GM19193 (cell line): ENCODE data around the gene GAB3.

Experiments used
- POLR2A ChIP-seq: IDR thresholded peaks from 4 replicates; pipeline ENCODE4 v1.6.1; 2011; ENCODE audit not compliant: insufficient read depth, insufficient read length; ENCODE audit errors: extremely low read depth

The GAB3 gene

GRCh38 chrX:154733066-154733425 lies 17.8 kb downstream of the GAB3 start:
- no peak for TF ChIP-seq POLR2A

DNA sequence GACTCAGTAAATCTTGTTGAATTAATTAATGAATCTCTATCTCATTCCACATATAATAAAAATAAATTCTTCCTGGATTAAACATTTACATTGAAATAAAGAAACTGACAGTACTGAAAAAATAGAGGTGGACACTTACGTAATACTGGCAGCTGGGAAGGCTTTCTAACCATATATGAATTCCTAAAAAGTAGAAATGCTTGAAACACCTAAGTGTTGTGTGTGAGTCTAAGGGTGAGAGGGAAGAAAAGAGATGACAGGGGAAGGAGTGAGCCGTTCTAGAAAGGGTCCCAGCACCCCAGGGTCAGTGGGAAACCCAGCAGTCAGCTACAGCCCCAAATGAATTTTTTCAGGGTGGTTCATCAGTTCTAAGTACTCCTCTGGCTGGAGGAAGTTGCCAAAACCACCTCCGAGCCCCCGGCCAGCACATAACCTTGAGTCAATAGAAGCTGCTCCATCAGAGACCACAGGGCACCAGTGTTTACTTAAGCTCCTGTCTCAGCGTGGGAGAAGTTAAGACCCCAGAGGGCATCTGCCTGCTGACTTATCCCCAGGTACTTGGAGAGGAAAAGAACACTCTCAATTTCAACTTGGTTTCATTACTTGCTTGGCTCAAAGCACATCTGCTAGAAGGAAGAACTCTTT lies 18.3 kb downstream of the GAB3 start:
- TF ChIP-seq POLR2A = no peak

DNA sequence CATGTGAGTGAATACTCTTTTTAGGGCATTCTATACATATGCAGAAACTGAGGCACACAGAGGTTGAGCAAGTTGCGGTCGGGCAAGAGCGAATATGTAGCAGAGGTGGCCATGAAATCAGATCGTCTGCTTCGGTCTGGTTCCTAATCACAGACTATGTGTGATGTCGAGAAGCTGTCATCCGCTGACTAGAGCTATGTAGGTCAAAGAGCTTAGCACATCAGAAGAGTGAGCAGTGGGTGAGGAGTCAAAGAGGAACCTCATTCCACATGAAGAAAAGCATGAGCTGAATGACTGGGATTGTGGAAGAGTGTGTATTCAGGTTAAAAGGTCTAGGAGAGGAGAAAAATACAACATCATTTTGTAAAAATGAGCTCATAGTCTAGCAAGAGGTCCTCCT lies 19.0 kb downstream of the GAB3 start:
- no peak for TF ChIP-seq POLR2A

DNA sequence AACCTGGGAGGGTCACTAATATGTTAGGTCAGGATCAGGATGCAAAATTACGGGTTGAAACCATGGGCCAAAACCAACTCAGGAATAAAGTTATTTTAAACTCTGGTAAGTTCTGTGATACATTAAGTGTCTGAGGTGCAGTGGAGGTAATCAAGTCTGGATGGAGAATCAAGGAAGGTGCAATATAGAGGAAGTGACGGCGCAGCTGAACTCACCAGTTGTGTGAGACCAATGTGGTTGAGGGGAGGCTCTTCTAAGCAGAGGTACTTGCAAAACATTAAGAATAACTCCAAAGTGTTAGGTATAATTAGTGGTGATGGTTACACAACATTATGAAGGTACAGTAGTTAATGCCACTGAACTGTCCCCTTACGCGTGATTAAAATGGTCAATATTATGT lies 19.7 kb downstream of the GAB3 start:
- TF ChIP-seq POLR2A = no peak

DNA sequence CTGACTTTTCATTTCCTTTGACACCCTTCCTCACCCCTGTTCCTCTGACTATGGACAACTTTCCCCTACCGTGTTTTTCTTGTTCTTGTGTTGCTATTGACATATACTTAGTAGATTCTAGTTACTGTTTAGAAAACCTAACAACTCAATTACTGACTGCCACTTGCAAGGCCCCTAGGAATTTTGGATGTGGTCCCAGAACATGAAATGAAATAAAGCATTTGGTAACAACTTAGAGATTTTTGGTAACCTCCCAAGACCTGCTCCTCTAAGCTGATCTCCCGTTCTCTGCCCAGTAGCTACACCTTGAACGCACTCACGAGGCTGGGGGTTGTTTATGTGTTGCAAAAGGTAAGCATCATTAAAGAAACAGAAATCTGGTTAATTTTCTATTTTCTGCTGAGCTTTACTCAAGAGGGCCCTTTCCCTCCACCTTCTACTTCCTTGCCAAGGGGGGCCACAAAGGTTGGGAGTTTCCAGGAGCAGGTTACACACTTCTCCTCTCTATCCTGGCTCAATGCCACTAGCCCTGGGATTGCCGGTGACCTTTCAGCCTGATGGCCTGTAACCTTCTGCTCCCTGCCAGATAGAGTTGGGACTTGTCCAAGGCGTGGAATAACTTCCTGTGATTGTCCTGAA lies 20.5 kb downstream of the GAB3 start:
- TF ChIP-seq POLR2A = no peak

- no peak for TF ChIP-seq POLR2A
Observed at GRCh38 chrX:154729439-154729838, 21.4 kb downstream of the GAB3 start.

- TF ChIP-seq POLR2A = no peak
Observed at GRCh38 chrX:154728431-154729190, 22.3 kb downstream of the GAB3 start.

DNA sequence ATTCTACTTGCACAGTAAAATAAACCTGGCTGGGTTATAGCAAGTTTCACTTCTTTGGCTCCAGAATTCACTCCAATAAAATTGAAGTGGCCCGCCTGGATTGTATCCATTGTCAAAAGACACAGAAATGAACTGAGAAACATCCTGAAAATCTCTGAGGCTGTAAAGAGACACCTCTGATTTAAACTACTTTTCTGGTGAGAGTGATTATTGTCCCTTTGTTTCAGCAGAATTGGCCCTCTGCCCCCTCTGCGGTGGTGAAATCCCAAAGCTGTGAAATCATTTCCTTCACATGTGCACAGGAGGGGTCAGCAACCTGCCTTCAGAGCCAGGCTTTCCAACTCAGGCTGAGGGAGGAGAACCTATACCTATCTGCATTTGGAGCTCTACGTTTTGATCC lies 23.0 kb downstream of the GAB3 start:
- no peak for TF ChIP-seq POLR2A

DNA sequence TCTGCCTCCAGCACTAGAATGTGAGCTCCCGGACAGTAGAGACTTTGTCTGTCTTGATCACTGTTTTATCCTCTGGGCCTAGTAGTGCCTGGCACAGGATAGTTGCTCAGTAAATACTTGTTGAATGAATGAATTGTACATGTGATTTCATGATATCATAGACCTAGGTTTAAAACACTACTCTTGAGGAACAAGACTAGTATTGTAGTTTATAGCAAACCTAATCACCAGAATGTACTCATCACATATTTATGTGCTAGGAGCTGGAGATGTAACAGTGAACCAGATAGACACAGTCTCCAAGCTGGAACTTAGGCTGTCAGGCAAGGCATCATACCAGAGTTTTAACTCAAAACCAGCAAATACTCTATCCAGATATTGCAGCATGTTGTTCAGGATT lies 23.5 kb downstream of the GAB3 start:
- no peak for TF ChIP-seq POLR2A

DNA sequence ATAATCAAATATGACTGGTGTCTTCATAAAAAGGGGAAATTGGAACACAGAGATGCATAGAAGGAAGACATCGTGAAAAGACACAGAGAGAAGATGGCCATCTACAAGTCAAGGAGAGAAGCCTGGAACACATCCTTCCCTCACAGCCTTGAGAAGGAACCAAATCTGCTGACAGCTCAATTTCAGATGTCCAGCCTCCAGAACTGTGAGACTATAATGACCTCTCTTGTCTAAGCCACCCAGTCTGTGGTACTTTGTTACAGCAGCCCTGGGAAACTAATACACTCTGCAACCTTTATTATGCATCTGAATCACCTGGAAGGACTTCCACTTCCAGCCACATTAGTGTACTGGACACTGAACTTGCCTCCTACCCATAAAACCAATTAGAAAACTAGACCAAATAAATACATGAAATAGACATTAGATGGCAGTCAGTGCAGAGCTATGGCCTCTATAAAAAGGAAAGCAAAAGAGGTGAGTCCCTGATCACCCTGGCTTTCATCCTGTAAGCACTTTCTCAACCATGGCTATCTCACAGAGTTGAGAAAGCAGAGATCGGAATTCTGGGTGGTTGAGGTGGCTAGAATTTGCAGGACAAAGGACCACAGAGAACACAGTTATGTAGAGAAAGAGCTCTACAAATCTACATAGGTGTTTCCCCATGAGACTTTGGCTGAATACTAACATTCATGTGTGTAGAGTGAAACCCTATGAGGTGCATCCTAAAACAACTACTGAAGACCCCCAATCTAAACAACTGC lies 25.7 kb downstream of the GAB3 start:
- TF ChIP-seq POLR2A = no peak

- no peak for TF ChIP-seq POLR2A
Observed at GRCh38 chrX:154721155-154721554, 29.7 kb downstream of the GAB3 start.

- TF ChIP-seq POLR2A = no peak
Observed at GRCh38 chrX:154720067-154720466, 30.8 kb downstream of the GAB3 start.

DNA sequence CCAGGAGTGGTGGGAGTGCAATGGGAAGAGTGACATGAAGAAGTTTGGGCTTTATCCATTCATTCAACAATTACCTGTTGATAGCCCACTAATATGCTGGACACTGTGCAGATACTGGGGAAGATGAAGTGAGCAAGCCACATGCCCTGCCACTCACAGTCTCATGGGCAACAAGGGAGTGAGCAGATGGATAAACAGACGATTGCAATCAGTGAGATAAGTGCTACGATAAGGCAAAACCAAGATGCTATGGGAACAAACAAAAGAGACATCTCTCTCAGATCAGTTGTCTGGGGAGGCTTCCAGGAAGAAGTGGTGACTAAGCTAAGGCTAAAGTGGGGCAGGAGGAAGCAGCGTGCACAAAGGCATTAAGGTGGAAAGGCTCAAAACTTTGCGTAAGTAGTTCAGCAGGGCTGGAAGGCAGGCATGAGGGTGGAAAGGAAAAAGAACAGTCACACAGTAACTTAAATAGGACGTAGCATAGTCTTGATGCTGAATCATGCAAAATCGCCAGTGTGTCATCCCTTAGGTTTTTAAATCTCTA lies 31.7 kb downstream of the GAB3 start:
- TF ChIP-seq POLR2A = no peak

GRCh38 chrX:154718616-154719015 lies 32.3 kb downstream of the GAB3 start:
- TF ChIP-seq POLR2A = no peak

DNA sequence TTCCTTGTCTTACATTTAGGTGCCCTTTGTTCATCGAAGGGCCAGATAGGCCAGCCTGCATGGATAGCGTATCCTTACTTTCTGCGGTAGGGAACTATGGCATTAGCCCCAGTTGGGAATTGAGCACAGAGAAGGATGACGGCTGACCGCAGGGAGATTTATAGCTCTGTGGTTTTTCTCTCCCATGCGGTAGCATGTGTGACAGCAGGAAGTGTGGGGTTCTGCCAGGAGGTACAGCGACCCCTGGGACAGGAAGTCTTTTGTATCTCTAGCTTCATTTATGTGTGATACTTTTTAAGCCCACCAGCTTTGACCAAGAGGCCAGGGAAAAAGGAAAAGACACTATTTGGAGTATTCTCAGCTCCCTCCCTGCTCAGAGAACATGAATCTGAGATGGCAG lies 33.1 kb downstream of the GAB3 start:
- no peak for TF ChIP-seq POLR2A

- TF ChIP-seq POLR2A = no peak
Observed at GRCh38 chrX:154715825-154716224, 35.1 kb downstream of the GAB3 start.

DNA sequence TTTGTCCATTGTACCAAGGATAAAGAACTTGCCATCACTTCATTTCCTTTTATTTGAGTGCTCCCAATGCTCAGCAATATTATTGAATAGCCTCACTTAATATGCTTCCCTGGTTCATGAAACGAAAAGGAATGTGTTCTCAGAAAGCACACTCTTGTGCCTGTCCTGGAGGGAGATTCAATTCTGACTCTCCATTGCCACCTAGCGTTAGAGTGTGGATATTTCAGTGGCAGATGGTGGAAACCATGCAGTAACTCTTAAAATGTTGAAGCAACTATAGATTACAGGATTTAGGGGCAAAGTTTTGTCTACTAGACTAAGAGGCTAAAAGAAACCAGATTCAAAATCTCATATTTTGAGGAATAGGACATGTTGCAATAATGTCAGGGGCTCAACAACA lies 36.0 kb downstream of the GAB3 start:
- no peak for TF ChIP-seq POLR2A
